Astrocyte of the cerebellum (primary cell): ENCODE results near the gene PHF21B.

ENCODE experiments used
- DNase-seq: peaks from one replicate; pipeline ENCODE4 v3.0.0-alpha.2; 2011; ENCODE audit warnings: low read depth
- H3K4me3 ChIP-seq: 2 replicates; pipeline ENCODE4 v1.5.1; 2011; ENCODE audit warnings: mild to moderate bottlenecking, low read depth, low read length, moderate library complexity
- CTCF ChIP-seq: IDR thresholded peaks from 2 replicates; pipeline ENCODE4 v1.5.1; 2012; ENCODE audit warnings: low read length, low read depth, moderate library complexity, mild to moderate bottlenecking; ENCODE audit errors: missing control alignments
- in situ Hi-C: cut with HindIII; loops from 2 replicates; pipeline ENCODE4 v1.10.0; 2017; ENCODE audit warnings: low sequenced_read_pairs

PHF21B gene

GRCh38 chr22:44879301-44879680 is 130.5 kb downstream of the PHF21B start:
- no peak for DNase-seq
- no peak overlapping the region for H3K4me3 ChIP-seq
- no peak for TF ChIP-seq CTCF
- in situ Hi-C loops = no loop called here

GRCh38 chr22:44878483-44879300 is 131.1 kb downstream of the PHF21B start:
- no peak for DNase-seq
- TF ChIP-seq CTCF = no peak
- in situ Hi-C loops = no loop called here

GRCh38 chr22:44876921-44877320 is 132.9 kb downstream of the PHF21B start:
- H3K4me3 ChIP-seq = no peak overlapping the region
- in situ Hi-C loops = no loop called here
- TF ChIP-seq CTCF = no peak
- DNase-seq = no peak

More at GRCh38 chr22:44878483-44879300, 131.1 kb downstream of the PHF21B start:
- no peak overlapping the region for H3K4me3 ChIP-seq

- no peak for DNase-seq
These were observed 138.0 kb downstream of the PHF21B start for GRCh38 chr22:44871782-44872181.

GRCh38 chr22:44870021-44870420 is 139.8 kb downstream of the PHF21B start:
- DNase-seq = no peak
- in situ Hi-C loops = no loop called here
- no peak overlapping the region for H3K4me3 ChIP-seq
- no peak for TF ChIP-seq CTCF

More at GRCh38 chr22:44871782-44872181, 138.0 kb downstream of the PHF21B start:
- TF ChIP-seq CTCF = no peak
- in situ Hi-C loops = no loop called here
- no peak overlapping the region for H3K4me3 ChIP-seq

GRCh38 chr22:44869196-44869595 is 140.6 kb downstream of the PHF21B start:
- no peak for DNase-seq
- H3K4me3 ChIP-seq = no peak overlapping the region
- TF ChIP-seq CTCF = no peak
- in situ Hi-C loops = no loop called here
